ENCODE results near the gene GBP7. TPM values are rescaled to one million over a fixed set of nuclear protein-coding genes. Genes with fewer than 3 reads are reported as not detected.

GBP7 gene
- total RNA-seq, 1 donor from 2014 or later, result not detected

GRCh38 chr1:89104687-89105086 is 71.1 kb downstream of the GBP7 start:
- Mint-ChIP-seq H3K27me3 (no peaks in the 10 kb centered on the region), H3K9me3 (ENCODE audit: low read depth) (no peaks in the 10 kb centered on the region), H3K27ac (no peak overlapping the region), H3K4me3 (ENCODE audit: low read depth) (no peak overlapping the region), H3K36me3 (ENCODE audit: insufficient read depth) (no peaks in the 10 kb centered on the region), H3K4me1 (ENCODE audit: low read depth) (no peaks in the 10 kb centered on the region)
- DNase-seq (ENCODE audit: low spot score, unreplicated experiment), result no peak
- no peak for TF ChIP-seq CTCF (IDR thresholded peaks at IDR 0.05; ENCODE audit: unreplicated experiment)

DNA sequence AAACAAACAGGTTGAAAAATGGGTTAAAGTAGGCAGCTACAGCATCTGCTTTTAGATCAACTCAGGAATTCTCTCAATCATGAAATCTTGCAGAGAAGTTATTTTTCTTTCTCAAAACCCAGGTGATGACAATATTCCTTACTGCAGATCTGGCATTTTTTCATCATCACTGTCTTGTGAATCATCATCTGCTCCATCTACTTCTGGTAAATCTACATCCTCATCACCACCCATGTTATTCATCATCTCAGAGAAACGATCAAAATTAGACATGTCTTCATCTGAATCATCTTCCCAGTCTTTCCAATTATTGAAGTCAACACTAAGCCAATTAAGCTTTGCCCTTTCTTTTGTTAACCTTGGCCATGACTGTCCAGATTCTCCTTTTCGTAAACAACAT is 71.7 kb downstream of the GBP7 start:
- H3K4me3 Mint-ChIP-seq (ENCODE audit: low read depth), result no peak overlapping the region
- no peak for TF ChIP-seq CTCF (IDR thresholded peaks at IDR 0.05; ENCODE audit: unreplicated experiment)
- no peaks in the 10 kb centered on the region for H3K4me1 Mint-ChIP-seq (ENCODE audit: low read depth)
- no peak overlapping the region for H3K27ac Mint-ChIP-seq
- no peaks in the 10 kb centered on the region for H3K36me3 Mint-ChIP-seq (ENCODE audit: insufficient read depth)
- no peaks in the 10 kb centered on the region for H3K9me3 Mint-ChIP-seq (ENCODE audit: low read depth)
- DNase-seq (ENCODE audit: low spot score, unreplicated experiment), result no peak
- H3K27me3 Mint-ChIP-seq, result no peaks in the 10 kb centered on the region

GRCh38 chr1:89102021-89102420 is 73.8 kb downstream of the GBP7 start:
- Mint-ChIP-seq H3K27ac (no peak overlapping the region), H3K27me3 (no peaks in the 10 kb centered on the region), H3K4me1 (ENCODE audit: low read depth) (no peaks in the 10 kb centered on the region), H3K4me3 (ENCODE audit: low read depth) (no peak overlapping the region), H3K9me3 (ENCODE audit: low read depth) (peaks cover 4% of the 10 kb centered on the region), H3K36me3 (ENCODE audit: insufficient read depth) (peaks cover 1% of the 10 kb centered on the region)
- no peak for DNase-seq (ENCODE audit: low spot score, unreplicated experiment)
- TF ChIP-seq CTCF (IDR thresholded peaks at IDR 0.05; ENCODE audit: unreplicated experiment), result no peak

GRCh38 chr1:89100412-89100811 is 75.4 kb downstream of the GBP7 start:
- no peak for DNase-seq (ENCODE audit: low spot score, unreplicated experiment)
- Mint-ChIP-seq H3K4me3 (ENCODE audit: low read depth) (no peak overlapping the region), H3K27me3 (no peaks in the 10 kb centered on the region), H3K9me3 (ENCODE audit: low read depth) (peaks cover 14% of the 10 kb centered on the region), H3K4me1 (ENCODE audit: low read depth) (no peaks in the 10 kb centered on the region), H3K36me3 (ENCODE audit: insufficient read depth) (peaks cover 3% of the 10 kb centered on the region), H3K27ac (no peak overlapping the region)
- TF ChIP-seq CTCF (IDR thresholded peaks at IDR 0.05; ENCODE audit: unreplicated experiment), result no peak

- Mint-ChIP-seq H3K36me3 (ENCODE audit: insufficient read depth) (peaks cover 3% of the 10 kb centered on the region), H3K4me1 (ENCODE audit: low read depth) (no peaks in the 10 kb centered on the region), H3K27me3 (no peaks in the 10 kb centered on the region), H3K27ac (no peak overlapping the region), H3K9me3 (ENCODE audit: low read depth) (peaks cover 18% of the 10 kb centered on the region), H3K4me3 (ENCODE audit: low read depth) (no peak overlapping the region)
- no peak for DNase-seq (ENCODE audit: low spot score, unreplicated experiment)
- no peak for TF ChIP-seq CTCF (IDR thresholded peaks at IDR 0.05; ENCODE audit: unreplicated experiment)
Observed at GRCh38 chr1:89098857-89099256, 76.9 kb downstream of the GBP7 start.

All from progenitor cell of endocrine pancreas (in vitro differentiated cells).